ENCODE results near the gene CAGE1.

DNA sequence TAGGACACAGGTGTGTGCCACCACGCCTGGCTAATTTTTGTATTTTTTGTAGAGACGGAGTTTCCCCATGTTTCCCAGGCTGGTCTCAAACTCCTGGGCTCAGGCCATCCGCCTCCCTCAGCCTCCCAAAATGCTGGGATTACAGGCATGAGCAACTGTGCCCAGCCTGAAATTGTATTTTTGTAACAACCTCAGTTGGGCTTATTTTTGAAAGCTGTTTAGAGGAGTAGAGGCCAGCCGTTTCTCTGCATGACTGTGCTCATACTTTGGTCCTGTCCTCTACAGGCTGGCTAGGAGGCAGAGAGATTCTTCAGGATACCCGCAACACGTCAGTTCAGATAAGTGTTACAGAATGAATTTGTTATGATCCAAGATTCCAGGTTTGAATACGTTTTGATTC lies 22.1 kb downstream of the CAGE1 start:
- TF ChIP-seq CTCF (IDR thresholded peaks at IDR 0.05), result no peak
- no peak for TF ChIP-seq POLR2A (IDR thresholded peaks at IDR 0.05)

Measured in body of pancreas (tissue), 4 donors.